CD4-positive, alpha-beta T cell treated with Interleukin-10 for 1 hour (primary cell): ENCODE data around the gene SET.
"Not testable (repeated sequence)": the region's sequence is repeated elsewhere in the genome, so short reads cannot be mapped to it uniquely, and the experiment has no call there.

ENCODE experiments used
- DNase-seq: peaks from one replicate; pipeline ENCODE4 v3.0.0-alpha.2; 2020

SET gene, protein sequence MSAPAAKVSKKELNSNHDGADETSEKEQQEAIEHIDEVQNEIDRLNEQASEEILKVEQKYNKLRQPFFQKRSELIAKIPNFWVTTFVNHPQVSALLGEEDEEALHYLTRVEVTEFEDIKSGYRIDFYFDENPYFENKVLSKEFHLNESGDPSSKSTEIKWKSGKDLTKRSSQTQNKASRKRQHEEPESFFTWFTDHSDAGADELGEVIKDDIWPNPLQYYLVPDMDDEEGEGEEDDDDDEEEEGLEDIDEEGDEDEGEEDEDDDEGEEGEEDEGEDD

DNA sequence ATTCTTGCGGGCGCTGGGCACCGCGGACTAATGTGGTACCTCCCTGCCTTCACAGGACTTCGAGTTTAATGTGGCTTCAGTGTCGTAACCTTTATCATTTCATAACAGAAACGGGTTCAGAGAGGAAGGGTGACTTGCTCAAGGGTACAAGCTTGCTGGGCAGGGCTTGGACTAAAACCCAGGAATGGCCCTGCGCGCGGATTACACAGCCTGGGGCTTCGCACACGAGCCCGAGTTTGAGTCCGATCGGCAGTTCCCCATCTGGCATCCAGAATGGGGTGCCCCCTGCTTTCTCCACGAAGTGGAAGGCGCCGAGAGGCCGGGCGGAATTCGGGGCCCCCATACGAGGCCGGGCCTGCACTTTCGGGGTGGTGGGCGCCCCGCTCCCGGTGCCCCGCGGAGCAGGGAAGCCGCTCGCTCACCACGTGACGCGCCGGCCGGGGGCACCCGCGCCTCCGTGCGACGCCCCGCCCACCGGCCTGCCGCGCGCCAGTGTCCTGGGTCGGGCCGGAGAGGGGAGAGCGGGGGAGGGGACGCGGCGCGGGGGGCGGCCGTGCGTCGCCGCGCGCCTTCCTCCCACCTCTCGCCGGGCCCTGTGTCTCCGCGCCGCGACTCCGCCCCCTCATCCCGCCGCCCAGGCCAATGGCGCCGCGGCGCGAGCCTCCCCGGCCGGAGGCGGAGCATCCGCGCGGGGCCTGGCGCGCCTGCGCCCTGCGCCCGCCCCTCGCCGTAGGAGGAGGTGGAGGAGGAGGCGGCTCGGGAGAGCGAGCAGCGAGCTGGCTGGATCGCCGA is at the start of gene SET:
TSS of gene SET (plus strand) at position 722 of the 792 bp plus-strand sequence. CDS start 361 bp downstream, outside the sequence.
- DNase-seq = peak; percentile 94

DNA sequence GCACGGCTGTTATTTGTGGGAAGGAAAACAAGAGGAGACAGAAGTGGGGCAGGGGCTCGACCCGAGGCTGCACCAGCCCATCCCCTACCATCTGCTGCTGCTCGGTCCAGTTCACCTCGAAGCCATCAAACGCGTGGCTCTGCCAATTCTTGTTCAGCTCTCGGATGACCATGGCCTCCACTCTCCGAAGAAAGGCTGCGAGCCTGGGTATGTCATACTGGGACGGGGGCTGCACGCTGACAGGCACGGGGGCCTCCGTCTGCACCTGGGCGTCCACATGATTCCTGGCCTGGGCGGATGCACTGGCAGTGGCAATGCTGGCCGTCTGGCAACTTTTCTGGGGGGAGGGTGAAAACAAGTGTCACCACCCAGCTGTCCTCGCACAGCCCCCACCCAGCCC is 48.4 kb upstream of the SET start:
- no peak for DNase-seq

DNA sequence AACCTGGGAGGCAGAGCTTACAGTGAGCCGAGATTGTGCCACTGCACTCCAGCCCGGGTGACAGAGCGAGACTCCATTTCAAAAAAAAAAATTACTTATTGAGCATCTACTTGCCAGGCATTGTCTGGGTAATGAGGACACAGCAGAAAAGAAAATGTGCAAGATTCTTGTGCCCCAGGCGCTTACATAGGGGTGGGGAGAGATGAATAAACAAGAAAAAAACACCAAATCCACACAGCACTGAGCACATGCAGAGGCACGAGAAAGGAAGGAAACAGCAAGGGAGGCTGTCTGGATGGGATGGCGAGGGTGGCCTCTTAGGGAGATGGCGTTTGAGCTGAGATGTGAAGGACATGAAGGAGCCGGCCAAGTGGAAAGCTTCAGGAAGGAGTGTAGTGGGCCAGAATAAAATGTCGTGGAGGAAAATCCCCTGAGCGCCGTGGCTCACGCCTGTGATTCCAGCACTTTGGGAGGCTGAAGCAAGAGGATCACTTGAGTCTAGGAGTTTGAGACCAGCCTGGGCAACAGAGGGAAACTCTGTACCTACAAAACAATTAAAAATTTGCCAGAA is 46.3 kb upstream of the SET start:
- no peak for DNase-seq

GRCh38 chr9:128643519-128644300 is 45.3 kb upstream of the SET start:
- DNase-seq = no peak

- DNase-seq = peak; percentile 77
Measured at GRCh38 chr9:128648206-128648605, 40.8 kb upstream of the SET start.

DNA sequence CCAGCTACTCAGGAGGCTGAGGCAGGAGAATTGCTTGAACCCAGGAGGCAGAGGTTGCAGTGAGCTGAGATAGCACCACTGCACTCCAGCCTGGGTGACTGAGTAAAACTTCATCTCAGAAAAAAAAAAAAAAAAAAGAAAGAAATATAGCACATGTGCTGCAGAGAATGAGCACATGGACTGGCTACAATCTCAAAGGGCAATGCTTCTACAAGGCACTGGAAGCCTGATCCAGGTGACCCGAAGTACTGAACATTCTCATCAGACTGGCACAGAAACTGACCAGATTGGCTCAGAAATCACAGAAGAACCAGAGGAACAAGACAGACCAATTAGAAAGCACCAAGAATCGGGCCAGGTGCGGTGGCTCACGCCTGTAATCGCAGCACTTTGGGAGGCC is 37.2 kb upstream of the SET start:
- DNase-seq = no peak

DNA sequence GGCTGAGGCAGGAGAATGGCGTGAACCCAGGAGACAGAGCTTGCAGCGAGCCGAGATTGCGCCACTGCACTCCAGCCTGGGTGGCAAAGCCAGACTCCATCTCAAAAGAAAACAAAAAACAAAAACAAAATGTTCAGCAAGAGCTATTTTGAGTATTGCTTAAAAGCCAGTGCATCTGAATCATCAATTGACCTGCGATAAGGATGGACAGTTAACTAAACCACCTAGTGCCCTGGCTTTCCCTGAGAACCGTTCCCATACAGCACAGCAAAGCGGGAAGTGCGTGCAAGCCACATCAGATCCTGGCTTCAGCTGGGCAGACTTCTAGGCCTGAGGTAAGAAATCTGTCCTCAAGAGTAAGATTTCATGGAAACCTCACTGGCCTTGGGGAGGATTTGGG is 35.1 kb upstream of the SET start:
- DNase-seq = no peak

DNA sequence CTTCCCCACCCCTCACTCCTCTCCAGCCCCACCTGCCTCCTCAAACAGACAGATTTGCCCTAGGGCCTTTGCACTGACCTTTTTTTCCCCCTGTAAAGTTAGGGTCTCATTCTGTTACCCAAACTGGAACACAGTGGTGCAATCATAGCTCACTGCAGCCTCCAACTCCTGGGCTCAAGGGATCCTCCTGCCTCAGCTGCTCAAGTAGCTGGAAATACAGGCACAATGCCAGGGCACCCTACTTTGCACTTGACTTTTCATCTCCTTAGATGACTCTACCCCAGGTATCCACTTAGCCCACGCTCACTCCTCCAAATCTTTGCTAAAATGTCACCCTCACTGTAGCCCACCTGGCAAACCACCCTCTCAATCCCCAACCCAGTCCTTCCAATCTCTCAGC is 34.5 kb upstream of the SET start:
- no peak for DNase-seq

- DNase-seq = peak; percentile 95
Measured at GRCh38 chr9:128656416-128657343, 32.3 kb upstream of the SET start, which contains the start of gene DYNC2I2. DYNC2I2 (minus strand) TSS chr9:128656847; CDS start chr9:128656726, 121 bp downstream.

- DNase-seq = no peak
Measured at GRCh38 chr9:128657344-128657704, 31.7 kb upstream of the SET start.

DNA sequence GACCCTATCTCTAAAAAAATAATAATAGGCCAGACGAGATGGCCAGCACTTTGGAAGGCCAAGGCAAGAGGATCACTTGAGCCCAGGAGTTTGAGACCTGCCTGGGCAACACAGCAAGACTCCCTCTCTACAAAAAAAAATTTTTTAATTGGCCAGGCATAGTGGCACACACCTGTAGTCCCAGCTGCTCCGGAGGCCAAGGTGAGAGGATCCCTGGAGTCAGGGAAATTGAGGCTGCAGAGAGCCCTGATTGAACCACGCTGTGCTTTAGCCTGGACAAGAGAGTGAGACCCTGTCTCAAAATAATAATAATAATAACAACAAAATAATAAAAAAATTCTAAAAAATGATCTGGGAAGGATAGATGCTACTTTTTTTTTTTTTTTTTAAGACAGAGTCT is 31.2 kb upstream of the SET start:
- DNase-seq = no peak

GRCh38 chr9:128666481-128666941 is 22.5 kb upstream of the SET start:
- not testable (repeated sequence) for DNase-seq

GRCh38 chr9:128669786-128670185 is 19.2 kb upstream of the SET start:
- no peak for DNase-seq

DNA sequence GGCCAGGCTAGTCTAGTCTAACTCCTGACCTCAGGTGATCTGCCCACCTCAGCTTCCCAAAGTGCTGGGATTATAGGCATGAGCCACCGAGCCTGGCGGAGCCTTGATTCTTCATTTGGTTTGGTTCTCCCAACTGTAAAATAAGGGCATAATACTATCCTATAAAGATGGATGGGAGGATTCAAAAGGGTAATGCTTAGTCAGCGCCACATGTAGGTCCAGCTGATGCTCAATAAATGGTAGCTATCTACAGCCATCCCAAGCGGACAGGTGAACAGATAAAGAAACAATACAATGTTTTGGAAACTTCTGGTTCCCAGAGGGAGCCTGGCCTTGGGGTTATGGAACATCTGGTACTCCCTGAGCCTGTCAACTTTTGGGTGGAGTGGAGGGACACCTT is 13.6 kb upstream of the SET start:
- DNase-seq = no peak

DNA sequence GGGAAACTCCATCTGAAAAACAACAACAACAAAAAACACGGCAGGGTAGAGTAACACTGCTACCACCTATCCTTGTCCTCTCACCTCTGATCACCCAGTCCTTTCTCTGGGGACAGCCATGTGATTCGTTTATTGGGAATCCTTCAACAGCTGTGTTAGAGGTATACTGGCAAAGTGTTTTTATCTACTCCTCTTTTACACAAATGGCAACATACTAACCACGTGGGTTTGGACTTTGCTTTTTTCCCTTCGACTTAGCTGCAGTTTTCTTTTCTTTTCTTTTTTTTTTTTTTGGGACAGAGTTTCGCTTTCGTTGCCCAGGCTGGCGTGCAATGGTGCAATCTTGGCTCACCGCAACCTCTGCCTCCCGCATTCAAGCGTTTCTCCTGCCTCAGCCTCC is 11.2 kb upstream of the SET start:
- no peak for DNase-seq

GRCh38 chr9:128683340-128684064 is 5.5 kb upstream of the SET start:
- DNase-seq = peak; percentile 35

DNA sequence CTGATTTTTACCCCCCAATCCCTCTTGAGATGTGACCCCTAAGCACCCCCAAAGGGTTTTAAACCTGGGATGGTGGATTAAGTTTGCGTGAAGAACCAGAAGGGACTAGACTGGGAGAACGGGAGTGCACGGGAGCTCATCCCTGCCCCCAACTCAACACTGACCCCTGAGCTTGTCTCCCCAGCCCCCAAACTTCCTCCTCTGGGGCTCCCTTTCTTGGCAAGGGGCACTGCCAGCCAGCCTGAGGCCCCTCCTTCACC is 5.0 kb upstream of the SET start:
- no peak for DNase-seq

DNA sequence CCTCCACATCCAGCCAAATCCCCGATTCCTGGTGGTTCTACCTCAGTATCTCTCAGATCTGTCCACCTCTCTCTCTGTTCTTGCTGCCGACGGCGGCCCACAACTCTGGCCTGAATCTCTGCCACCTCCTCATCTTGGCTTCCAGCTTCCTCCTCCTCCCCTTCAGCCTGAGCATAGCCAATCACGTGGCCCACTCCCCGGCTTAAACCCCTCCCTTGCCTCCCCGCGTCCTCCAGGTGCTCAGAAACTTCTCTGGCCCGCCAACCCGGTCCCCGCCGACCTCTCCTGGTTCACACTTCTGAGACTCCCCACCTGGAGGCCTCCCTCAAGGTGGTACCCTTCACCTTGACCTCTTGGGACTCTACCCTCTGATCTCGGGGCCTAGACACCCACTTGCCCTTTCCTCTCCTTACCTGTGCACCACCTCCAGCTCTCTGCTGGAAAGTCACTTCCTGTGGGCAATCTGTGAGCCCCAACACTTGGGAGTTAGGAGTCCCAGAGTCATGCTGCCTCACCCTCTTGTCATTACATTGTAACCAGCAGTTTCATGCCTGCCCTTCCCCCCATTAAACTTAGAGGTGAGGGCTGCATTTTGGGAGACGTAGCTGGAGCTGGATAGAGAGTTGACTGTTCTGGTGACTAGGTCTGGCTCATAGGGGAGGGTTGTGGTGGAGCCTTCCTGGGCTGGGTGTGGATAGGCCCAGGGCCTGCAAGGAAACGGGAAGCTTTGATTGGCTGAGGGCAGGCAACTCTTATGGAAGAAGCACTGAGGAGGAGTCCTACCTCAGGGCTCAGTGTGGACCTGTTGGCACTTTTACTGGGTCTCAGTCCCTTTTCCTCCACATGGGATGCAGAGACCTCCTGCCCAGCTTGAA is 4.5 kb upstream of the SET start:
- DNase-seq = peak; percentile 80

- peak; percentile 62 for DNase-seq
Measured at GRCh38 chr9:128685636-128686489, 3.2 kb upstream of the SET start.

GRCh38 chr9:128687453-128687852 is 1.6 kb upstream of the SET start:
- DNase-seq = no peak
